H1 (cell line): ENCODE data around the gene SPATA13. TPM values are rescaled to one million over a fixed set of nuclear protein-coding genes. Genes with fewer than 3 reads are reported as not detected.

Source experiments
- CTCF ChIA-PET: fragments of 300-600 bp; sonication (Branson Sonifier 250); formaldehyde crosslinking; loops from one replicate; lab custom pipeline; 2021; ENCODE audit not compliant: partially characterized antibody; lab: Charles Lee
- POLR2A ChIA-PET: fragments of 300-600 bp; sonication (Branson Sonifier 250); formaldehyde crosslinking; loops from one replicate; lab custom pipeline; 2021; ENCODE audit warnings: inconsistent platforms; ENCODE audit not compliant: partially characterized antibody; lab: Charles Lee
- DNase-seq, 2 experiments: peaks; one replicate each; pipeline versions ENCODE4 v3.0.0 to v3.0.0-alpha.2; 2010 to 2022; ENCODE audit warnings: low spot score in 2 of 2, low read depth in 1 of 2, mixed read lengths in 1 of 2
- FAIRE-seq: peaks from 2 replicates; lab custom pipeline; 2011; peaks lifted over from hg19 to GRCh38; lab: Jason Lieb, UNC
- H2AFZ ChIP-seq: 2 replicates; pipeline ENCODE4 v1.8.1; 2012; ENCODE audit warnings: low read length, inconsistent platforms
- H2AK5ac ChIP-seq: 2 replicates; pipeline ENCODE4 v1.6.1; 2013; ENCODE audit warnings: low read depth, low read length
- H2BK120ac ChIP-seq: replicated peaks from 2 replicates; pipeline ENCODE3; 2013; ENCODE audit warnings: low read depth, low read length, inconsistent platforms
- H2BK12ac ChIP-seq: 2 replicates; pipeline ENCODE4 v1.6.1; 2013; ENCODE audit warnings: low read depth, low read length
- H2BK15ac ChIP-seq: 2 replicates; pipeline ENCODE4 v1.6.1; 2013; ENCODE audit warnings: low read length
- H2BK20ac ChIP-seq: 2 replicates; pipeline ENCODE4 v1.6.1; 2013; ENCODE audit warnings: low read length
- H2BK5ac ChIP-seq: 2 replicates; pipeline ENCODE4 v1.6.1; 2013; ENCODE audit warnings: low read depth, low read length
- H3K14ac ChIP-seq: 2 replicates; pipeline ENCODE4 v1.6.1; 2013; ENCODE audit warnings: inconsistent platforms; ENCODE audit not compliant: insufficient read length
- H3K18ac ChIP-seq: 2 replicates; pipeline ENCODE4 v1.6.1; 2013; ENCODE audit warnings: low read length; ENCODE audit errors: extremely low read depth
- H3K23ac ChIP-seq: 2 replicates; pipeline ENCODE4 v1.6.1; 2013; ENCODE audit warnings: inconsistent platforms; ENCODE audit not compliant: insufficient read length
- H3K23me2 ChIP-seq: 2 replicates; pipeline ENCODE4 v1.6.1; 2013; ENCODE audit warnings: low read depth, low read length
- H3K27ac ChIP-seq: 2 replicates; pipeline ENCODE4 v1.6.1; 2011; ENCODE audit warnings: low read depth, low read length, inconsistent platforms
- H3K27me3 ChIP-seq, 4 experiments: replicated peaks in 1 of 4; 1 replicate in 1 of 4; 2 replicates in 3 of 4; pipeline versions ENCODE4 v1.6.1 to v1.8.1; 2011 to 2013; ENCODE audit warnings: low read length in 3 of 4, mild to moderate bottlenecking in 3 of 4, inconsistent platforms in 2 of 4, mixed read lengths in 2 of 4, moderate library complexity in 1 of 4; ENCODE audit not compliant: control insufficient read depth in 3 of 4, insufficient read depth in 3 of 4; ENCODE audit errors: extremely low read depth in 1 of 4
- H3K36me3 ChIP-seq, 4 experiments: 2 replicates each; pipeline versions ENCODE4 v1.6.1 to v1.8.1; 2011 to 2013; ENCODE audit warnings: mild to moderate bottlenecking in 4 of 4, low read length in 3 of 4, moderate library complexity in 2 of 4, control low read depth in 1 of 4, inconsistent platforms in 1 of 4; ENCODE audit not compliant: insufficient read depth in 4 of 4, control insufficient read depth in 2 of 4
- H3K4ac ChIP-seq: replicated peaks from 2 replicates; pipeline ENCODE3; 2013; ENCODE audit warnings: low read length, low read depth, mixed read lengths, inconsistent platforms; ENCODE audit not compliant: insufficient read length
- H3K4me1 ChIP-seq, 4 experiments: replicated peaks in 1 of 4; 1 replicate in 1 of 4; 2 replicates in 3 of 4; pipeline versions ENCODE4 v1.6.1 to v1.8.1; 2011 to 2013; ENCODE audit warnings: low read length in 3 of 4, inconsistent platforms in 2 of 4, mixed read lengths in 1 of 4; ENCODE audit not compliant: insufficient read depth in 4 of 4, control insufficient read depth in 3 of 4
- H3K4me2 ChIP-seq, 2 experiments: 2 replicates each; pipeline versions ENCODE4 v1.6.1 to v1.8.1; 2011 to 2013; ENCODE audit warnings: low read depth in 2 of 2, low read length in 2 of 2, control low read depth in 1 of 2, inconsistent platforms in 1 of 2, mild to moderate bottlenecking in 1 of 2; ENCODE audit not compliant: insufficient read depth in 1 of 2
- H3K4me3 ChIP-seq, 4 experiments: fragments of 200-600, 300-600 bp in 1 of 4; sonication (generic), shearing (Covaris generic), sonication (Bioruptor Twin) in 1 of 4; 2 replicates each; pipeline versions ENCODE4 v1.5.1 to v1.8.1; 2011 to 2016; ENCODE audit warnings: low read length in 4 of 4, low read depth in 3 of 4, control low read depth in 2 of 4, inconsistent platforms in 2 of 4, mild to moderate bottlenecking in 2 of 4, mixed read lengths in 1 of 4, moderate library complexity in 1 of 4; ENCODE audit not compliant: insufficient read depth in 2 of 4; ENCODE audit errors: extremely low read depth in 1 of 4
- H3K56ac ChIP-seq: replicated peaks from 2 replicates; pipeline ENCODE3; 2013; ENCODE audit warnings: low read depth, mild to moderate bottlenecking, mixed read lengths, low read length, inconsistent platforms; ENCODE audit not compliant: insufficient read length
- H3K79me1 ChIP-seq: 2 replicates; pipeline ENCODE4 v1.6.1; 2013; ENCODE audit warnings: low read depth, low read length, control low read depth
- H3K79me2 ChIP-seq, 2 experiments: 2 replicates each; pipeline versions ENCODE4 v1.6.1 to v1.8.1; 2012 to 2013; ENCODE audit warnings: low read length in 2 of 2, mild to moderate bottlenecking in 2 of 2, inconsistent platforms in 1 of 2; ENCODE audit not compliant: insufficient read depth in 2 of 2, control insufficient read depth in 1 of 2
- H3K9ac ChIP-seq, 4 experiments: replicated peaks in 1 of 4; 1 replicate in 1 of 4; 2 replicates in 3 of 4; pipeline versions ENCODE4 v1.6.1 to v1.8.1; 2011 to 2013; ENCODE audit warnings: low read depth in 3 of 4, low read length in 3 of 4, control low read depth in 2 of 4, mild to moderate bottlenecking in 2 of 4, moderate library complexity in 2 of 4, inconsistent platforms in 1 of 4; ENCODE audit errors: extremely low read depth in 1 of 4
- H3K9me3 ChIP-seq, 2 experiments: 2 replicates each; pipeline versions ENCODE4 v1.6.1 to v1.8.1; 2012 to 2013; ENCODE audit warnings: mild to moderate bottlenecking in 2 of 2, moderate library complexity in 2 of 2, control low read depth in 1 of 2, inconsistent platforms in 1 of 2, low read depth in 1 of 2, low read length in 1 of 2, mixed read lengths in 1 of 2; ENCODE audit not compliant: insufficient read depth in 2 of 2
- H4K20me1 ChIP-seq, 2 experiments: replicated peaks in 1 of 2; 2 replicates each; pipeline versions ENCODE3 to v1.8.1; 2011 to 2013; ENCODE audit warnings: inconsistent platforms in 2 of 2, low read length in 2 of 2, mild to moderate bottlenecking in 1 of 2; ENCODE audit not compliant: insufficient read depth in 2 of 2, control insufficient read depth in 1 of 2
- H4K5ac ChIP-seq: 2 replicates; pipeline ENCODE4 v1.6.1; 2013; ENCODE audit warnings: low read length, low read depth, mixed read lengths, inconsistent platforms; ENCODE audit not compliant: insufficient read length
- H4K8ac ChIP-seq: 2 replicates; pipeline ENCODE4 v1.8.0; 2013; ENCODE audit warnings: mild to moderate bottlenecking, moderate library complexity, low read length, inconsistent platforms; ENCODE audit not compliant: insufficient read depth; ENCODE audit errors: extremely low read depth
- H4K91ac ChIP-seq: replicated peaks from 2 replicates; pipeline ENCODE3; 2013; ENCODE audit warnings: low read length, mixed read lengths, inconsistent platforms; ENCODE audit not compliant: insufficient read length
- SP4 ChIP-seq: IDR thresholded peaks from 2 replicates; pipeline ENCODE4 v1.6.1; 2012; ENCODE audit warnings: low read length, inconsistent platforms
- WGBS, 2 experiments: shearing (Covaris generic) in 1 of 2; methylation state at CpG; one replicate each; pipeline versions ENCODE4 v1.1.6 to v1.1.7; 2013 to 2015; ENCODE audit warnings: low lambda C conversion rate in 2 of 2, mixed read lengths in 2 of 2, inconsistent platforms in 1 of 2, low coverage in 1 of 2, missing lambda C conversion rate in 1 of 2; ENCODE audit not compliant: insufficient replicate concordance in 2 of 2, insufficient coverage in 1 of 2, insufficient read length in 1 of 2; ENCODE audit errors: extremely low coverage in 1 of 2, missing lambda C conversion rate in 1 of 2; 5-methylcytosine and 5-hydroxymethylcytosine counted together
- polyA plus RNA-seq, 7 experiments: library from polyadenylated mRNA; depleted of rRNA in 3 of 7; stranded (reverse) in 5 of 7; unstranded in 2 of 7; fragments of >200 nt in 5 of 7; fragments of 200-250 nt in 2 of 7; gene quantifications; 1 replicate in 5 of 7; 2 replicates in 1 of 7; 4 replicates in 1 of 7; pipeline versions ENCODE4 v1.2.1 to v1.2.3, GENCODE V29; 2011 to 2013; ENCODE audit warnings: missing spikeins in 2 of 7, mixed read lengths in 2 of 7
- total RNA-seq: library from RNA; stranded (reverse); fragmentation: NEBNext Ultra II Directional; extraction: Animal tissue kit (Norgen Biotek cat#: 25700); gene quantifications from 2 replicates; pipeline ENCODE4 v1.2.1, GENCODE V29; 2021
- TF ChIP-seq, protein P1 (sequence below): IDR thresholded peaks from 2 replicates; pipeline ENCODE4 v1.6.1; 2012; ENCODE audit warnings: low read length, inconsistent platforms

The SPATA13 gene
- total and polyA plus RNA-seq, 2 of the 8 experiments (the other 6 are each of a cell fraction or from before 2014, with no cell fraction given) = 12.6 to 30.9 TPM

DNA sequence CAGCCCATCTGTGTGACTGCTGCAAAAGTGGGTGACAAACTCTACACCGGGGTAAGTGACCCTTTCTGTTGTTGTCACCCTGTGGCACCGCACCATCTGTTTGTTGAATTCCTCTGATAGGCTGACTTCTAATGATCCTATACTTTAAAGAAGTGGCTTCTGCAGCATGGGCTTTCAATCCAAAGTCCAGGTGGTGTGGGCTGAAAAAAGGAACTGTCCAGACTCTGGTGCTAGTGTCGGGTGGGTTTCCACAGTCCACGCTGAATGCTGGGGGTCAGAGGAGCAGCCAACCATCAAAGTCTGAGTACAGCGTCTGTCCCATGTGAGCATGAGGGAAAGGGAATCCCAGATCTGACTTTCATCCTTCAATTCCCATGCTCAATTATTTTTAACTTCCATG is 31.6 kb upstream of the SPATA13 start:
- no peak overlapping the region for H3K4me3 ChIP-seq
- H2AFZ ChIP-seq = no peak overlapping the region
- no peak overlapping the region for H2BK120ac ChIP-seq
- no peak overlapping the region for H4K8ac ChIP-seq
- no peak overlapping the region for H3K9ac ChIP-seq
- no peak overlapping the region for H3K4ac ChIP-seq
- H3K14ac ChIP-seq = no peak overlapping the region
- no peaks in the 10 kb centered on the region for H3K27me3 ChIP-seq
- DNase-seq = no peak
- no peak overlapping the region for H4K91ac ChIP-seq
- H3K4me1 ChIP-seq = peaks cover 0 to 7% (median 2%) of the 10 kb centered on the region in 4 experiments; a peak in 1 of 7 replicates
- WGBS, 2 experiments = 89% methylated on average over 5 of the region's 5 CpGs; no CpG with 5 or more reads in 1 of the 2 experiments
- no peak overlapping the region for H2BK5ac ChIP-seq
- no peaks in the 10 kb centered on the region for H3K79me2 ChIP-seq
- FAIRE-seq = no peak
- ChIA-PET CTCF (no interaction called here), POLR2A (no interaction called here)
- no peak overlapping the region for H3K27ac ChIP-seq
- no peak overlapping the region for H3K18ac ChIP-seq
- H2BK20ac ChIP-seq = no peak overlapping the region
- H4K5ac ChIP-seq = no peak overlapping the region
- no peak overlapping the region for H3K4me2 ChIP-seq
- H3K56ac ChIP-seq = no peak overlapping the region
- H3K23ac ChIP-seq = no peak overlapping the region
- no peak overlapping the region for H2AK5ac ChIP-seq
- no peaks in the 10 kb centered on the region for H3K79me1 ChIP-seq
- no peak overlapping the region for H2BK15ac ChIP-seq
- H4K20me1 ChIP-seq = no peaks in the 10 kb centered on the region
- H3K36me3 ChIP-seq = no peaks in the 10 kb centered on the region; a peak in 1 of 8 replicates
- no peak overlapping the region for H2BK12ac ChIP-seq
- no peak for TF ChIP-seq SP4
- TF ChIP-seq, protein P1, sequence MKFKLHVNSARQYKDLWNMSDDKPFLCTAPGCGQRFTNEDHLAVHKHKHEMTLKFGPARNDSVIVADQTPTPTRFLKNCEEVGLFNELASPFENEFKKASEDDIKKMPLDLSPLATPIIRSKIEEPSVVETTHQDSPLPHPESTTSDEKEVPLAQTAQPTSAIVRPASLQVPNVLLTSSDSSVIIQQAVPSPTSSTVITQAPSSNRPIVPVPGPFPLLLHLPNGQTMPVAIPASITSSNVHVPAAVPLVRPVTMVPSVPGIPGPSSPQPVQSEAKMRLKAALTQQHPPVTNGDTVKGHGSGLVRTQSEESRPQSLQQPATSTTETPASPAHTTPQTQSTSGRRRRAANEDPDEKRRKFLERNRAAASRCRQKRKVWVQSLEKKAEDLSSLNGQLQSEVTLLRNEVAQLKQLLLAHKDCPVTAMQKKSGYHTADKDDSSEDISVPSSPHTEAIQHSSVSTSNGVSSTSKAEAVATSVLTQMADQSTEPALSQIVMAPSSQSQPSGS = no peak
- peaks cover 8 to 9% of the 10 kb centered on the region in 2 experiments for H3K9me3 ChIP-seq
- H3K23me2 ChIP-seq = no peaks in the 10 kb centered on the region
